GM15510 (cell line): ENCODE results near the gene ZIC2.

ENCODE experiments used
- POLR2A ChIP-seq: IDR thresholded peaks from 3 replicates; pipeline ENCODE4 v1.6.1; 2011; ENCODE audit warnings: borderline replicate concordance; ENCODE audit not compliant: insufficient read length; ENCODE audit errors: extremely low read depth

Gene ZIC2

GRCh38 chr13:99993660-99994637 is 12.4 kb downstream of the ZIC2 start:
- TF ChIP-seq POLR2A = no peak

GRCh38 chr13:99994638-99995020 is 13.0 kb downstream of the ZIC2 start:
- TF ChIP-seq POLR2A = no peak

- TF ChIP-seq POLR2A = no peak
These were observed 13.6 kb downstream of the ZIC2 start for GRCh38 chr13:99995104-99995588.

- no peak for TF ChIP-seq POLR2A
These were observed 14.2 kb downstream of the ZIC2 start for GRCh38 chr13:99995589-99996380.

GRCh38 chr13:99996381-99996973 is 14.9 kb downstream of the ZIC2 start:
- TF ChIP-seq POLR2A = no peak

- TF ChIP-seq POLR2A = no peak
These were observed 16.2 kb downstream of the ZIC2 start for GRCh38 chr13:99997702-99998214.

GRCh38 chr13:99998261-99998660 is 16.7 kb downstream of the ZIC2 start:
- TF ChIP-seq POLR2A = no peak

GRCh38 chr13:100014621-100015020 is 33.0 kb downstream of the ZIC2 start:
- TF ChIP-seq POLR2A = no peak

- TF ChIP-seq POLR2A = no peak
These were observed 38.3 kb downstream of the ZIC2 start for GRCh38 chr13:100019780-100020356.

- no peak for TF ChIP-seq POLR2A
These were observed 41.2 kb downstream of the ZIC2 start for GRCh38 chr13:100022798-100023197.

- no peak for TF ChIP-seq POLR2A
These were observed 42.4 kb downstream of the ZIC2 start for GRCh38 chr13:100024023-100024422.

GRCh38 chr13:100029933-100030332 is 48.3 kb downstream of the ZIC2 start:
- no peak for TF ChIP-seq POLR2A

- TF ChIP-seq POLR2A = no peak
These were observed 54.4 kb downstream of the ZIC2 start for GRCh38 chr13:100035936-100036335.
